ENCODE results near the gene LMF2.

The LMF2 gene

DNA sequence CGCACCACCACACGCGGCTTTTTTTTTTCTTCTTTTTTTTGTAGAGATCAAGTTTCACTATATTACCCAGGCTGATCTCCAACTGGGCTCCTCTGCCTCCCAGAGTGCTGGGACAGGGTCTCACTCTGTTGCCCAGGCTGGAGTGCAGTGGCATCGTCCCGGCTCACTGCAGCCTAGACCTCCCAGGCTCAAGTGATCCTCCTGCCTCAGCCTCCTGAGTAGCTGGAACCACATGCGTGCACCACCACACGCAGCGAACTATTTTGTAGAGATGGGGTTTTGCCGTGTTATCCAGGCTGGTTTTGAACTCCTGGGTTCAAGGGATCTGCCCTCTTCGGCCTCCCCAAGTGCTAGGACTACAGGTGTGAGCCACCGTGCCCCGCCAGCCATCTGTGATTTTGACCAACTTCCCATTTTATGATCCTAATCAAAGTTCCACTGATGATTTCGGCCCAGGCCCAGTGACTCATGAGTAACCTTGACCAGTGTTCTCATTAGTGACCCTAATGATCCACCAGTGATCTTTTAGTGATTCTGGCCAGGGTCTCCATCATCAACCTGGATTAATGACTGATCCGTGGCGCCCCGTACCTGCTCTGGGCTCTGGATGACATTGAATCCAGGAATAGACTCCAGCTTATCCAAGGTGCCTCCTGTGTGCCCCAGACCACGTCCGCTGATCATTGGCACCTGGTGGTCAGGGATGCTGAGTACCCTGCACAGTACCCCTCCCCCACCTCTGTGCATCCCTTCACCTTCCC, 20.6 kb upstream of the LMF2 start:
- H3K27ac ChIP-seq: no peak overlapping the region
- TF ChIP-seq, protein P1, sequence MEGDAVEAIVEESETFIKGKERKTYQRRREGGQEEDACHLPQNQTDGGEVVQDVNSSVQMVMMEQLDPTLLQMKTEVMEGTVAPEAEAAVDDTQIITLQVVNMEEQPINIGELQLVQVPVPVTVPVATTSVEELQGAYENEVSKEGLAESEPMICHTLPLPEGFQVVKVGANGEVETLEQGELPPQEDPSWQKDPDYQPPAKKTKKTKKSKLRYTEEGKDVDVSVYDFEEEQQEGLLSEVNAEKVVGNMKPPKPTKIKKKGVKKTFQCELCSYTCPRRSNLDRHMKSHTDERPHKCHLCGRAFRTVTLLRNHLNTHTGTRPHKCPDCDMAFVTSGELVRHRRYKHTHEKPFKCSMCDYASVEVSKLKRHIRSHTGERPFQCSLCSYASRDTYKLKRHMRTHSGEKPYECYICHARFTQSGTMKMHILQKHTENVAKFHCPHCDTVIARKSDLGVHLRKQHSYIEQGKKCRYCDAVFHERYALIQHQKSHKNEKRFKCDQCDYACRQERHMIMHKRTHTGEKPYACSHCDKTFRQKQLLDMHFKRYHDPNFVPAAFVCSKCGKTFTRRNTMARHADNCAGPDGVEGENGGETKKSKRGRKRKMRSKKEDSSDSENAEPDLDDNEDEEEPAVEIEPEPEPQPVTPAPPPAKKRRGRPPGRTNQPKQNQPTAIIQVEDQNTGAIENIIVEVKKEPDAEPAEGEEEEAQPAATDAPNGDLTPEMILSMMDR (conservative IDR thresholded peaks at IDR 0.05): no peak

DNA sequence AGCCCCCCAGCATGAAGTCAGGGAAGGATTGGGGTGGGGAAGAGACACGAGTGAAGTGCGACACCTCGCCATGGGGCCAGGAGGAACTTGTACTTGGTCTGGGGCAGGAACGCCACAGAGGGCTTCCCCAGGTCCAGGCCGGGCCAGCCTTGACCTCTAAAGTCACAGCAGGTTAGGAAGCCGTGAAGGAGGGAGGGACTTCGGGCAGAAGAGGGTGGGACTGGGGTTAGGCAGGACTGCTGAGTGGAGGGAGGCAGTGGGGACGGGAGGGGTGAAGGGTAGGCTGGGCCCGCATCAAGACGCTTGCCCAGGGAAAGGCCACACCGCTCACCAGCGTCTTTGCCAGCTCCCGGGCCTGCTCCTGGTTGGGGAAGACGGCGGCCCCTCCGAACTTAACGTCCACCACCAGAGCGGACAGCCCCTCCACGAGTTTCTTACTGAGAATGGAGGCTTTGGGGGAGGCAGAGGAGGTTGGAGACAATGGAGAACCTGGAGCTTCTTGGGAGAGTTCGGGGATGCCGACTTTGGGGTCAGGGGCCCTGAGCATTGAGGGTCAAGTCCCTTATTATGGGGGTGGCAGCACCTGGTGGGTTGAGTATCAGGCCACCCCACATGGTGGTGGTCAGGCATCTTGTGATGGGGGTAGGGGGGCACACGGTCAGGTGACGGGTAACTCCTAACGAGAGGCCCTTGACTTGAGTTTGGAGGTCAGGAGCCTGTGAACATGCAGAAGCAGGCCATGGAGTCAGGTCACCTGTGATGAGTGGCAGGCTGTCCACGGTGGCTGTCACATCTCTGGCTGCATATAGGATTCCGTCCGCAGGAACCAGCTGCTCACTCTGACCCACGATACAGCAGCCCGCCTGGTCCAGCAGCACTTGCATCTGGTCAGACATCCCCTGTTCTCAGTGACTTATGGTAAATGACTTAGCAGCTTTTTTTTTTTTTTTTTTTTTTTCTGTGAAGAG, 19.6 kb upstream of the LMF2 start:
- peak overlapping the region; percentile 91 for H3K27ac ChIP-seq
- TF ChIP-seq, protein P1 (conservative IDR thresholded peaks at IDR 0.05): no peak

DNA sequence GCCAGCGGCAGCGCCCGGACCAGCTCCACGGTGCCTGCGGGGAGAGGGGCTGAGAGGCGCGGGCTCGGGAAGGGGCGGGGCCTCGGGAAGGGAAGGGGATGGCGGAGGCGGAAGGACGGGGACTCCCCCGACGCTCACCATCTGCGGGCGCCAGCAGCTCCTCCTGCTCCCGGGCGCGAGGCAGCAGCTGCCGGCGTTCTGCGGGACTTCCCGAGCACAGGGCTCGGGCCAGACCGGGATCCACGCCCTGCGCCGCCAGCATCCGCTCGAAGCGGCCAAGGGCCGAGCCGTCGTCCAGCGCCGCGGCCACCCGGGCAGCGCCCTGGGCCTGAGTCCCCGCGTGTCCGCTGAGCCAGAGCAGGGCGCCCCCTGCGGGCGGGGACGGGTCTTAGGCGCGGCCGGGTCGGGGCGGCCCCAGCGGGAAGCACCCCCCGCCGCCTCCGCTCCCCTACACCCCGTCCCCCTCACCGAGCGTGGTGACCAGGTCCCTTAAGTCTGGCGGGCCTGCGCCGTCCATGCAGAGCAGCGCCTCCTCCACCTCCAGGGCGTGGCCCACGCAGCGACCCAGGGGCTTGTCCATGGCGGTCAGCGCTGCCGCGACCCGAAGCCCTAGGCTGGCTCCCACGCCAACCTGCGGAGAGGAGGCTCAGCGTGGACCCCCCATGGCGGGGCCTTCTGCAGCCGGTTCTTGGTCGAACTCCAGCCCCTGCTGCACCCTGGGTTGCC, 18.8 kb upstream of the LMF2 start:
- TF ChIP-seq, protein P1 (conservative IDR thresholded peaks at IDR 0.05): peak; percentile 70
- H3K27ac ChIP-seq: peak overlapping the region; percentile 91

DNA sequence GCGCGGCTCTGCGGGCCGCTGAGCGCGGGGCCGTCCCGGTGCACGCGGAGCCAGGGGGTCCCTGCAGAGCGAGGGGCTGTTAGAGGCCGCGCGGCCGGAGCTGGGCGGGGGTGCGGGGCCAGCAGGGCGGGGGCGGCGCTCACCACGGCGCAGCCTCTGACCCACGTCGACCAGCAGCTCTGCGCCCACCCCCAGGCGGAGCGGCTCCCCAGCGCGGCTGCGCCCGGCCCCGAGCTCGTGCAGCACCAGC, 18.3 kb upstream of the LMF2 start:
- TF ChIP-seq, protein P1 (conservative IDR thresholded peaks at IDR 0.05): no peak; the same call in 1 of the 2 replicates
- peak overlapping the region; percentile 91 for H3K27ac ChIP-seq

DNA sequence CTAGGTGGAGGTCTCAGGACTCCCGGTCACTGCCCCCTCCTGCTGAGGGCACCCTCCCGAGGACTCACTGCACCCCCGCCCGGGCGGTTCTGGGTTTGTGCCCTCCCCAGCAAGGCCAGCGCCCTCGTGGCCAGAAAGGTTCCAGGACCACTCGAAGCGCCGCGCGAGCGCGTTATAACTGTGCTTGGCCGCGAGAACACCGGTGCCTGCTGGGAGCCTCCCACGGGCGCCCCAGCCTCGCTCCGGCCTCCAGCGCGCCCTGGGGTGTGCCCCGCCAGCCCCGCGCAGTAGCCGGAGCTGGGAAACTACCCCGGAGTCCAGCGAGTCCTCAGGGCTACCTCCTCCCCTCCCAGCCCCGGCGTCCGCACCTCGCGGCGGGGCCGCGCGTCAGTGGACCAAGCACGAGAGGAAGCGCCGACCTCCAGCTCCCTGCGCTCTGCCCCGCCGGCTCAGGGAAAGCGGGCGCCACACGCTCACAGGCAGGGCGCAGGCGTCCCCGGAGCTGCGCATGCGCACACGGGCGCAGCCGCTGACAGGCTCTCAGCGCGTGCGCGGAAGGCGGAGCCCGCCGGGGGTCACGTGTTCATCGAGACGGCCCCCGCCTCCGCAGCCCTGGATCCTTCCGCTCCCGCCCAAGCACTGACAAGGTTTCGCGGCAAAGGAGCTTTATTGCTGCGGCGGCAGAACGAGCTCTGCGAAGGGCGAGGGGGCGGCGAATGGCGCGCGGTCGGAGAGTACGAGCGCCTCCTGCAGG, 17.8 kb upstream of the LMF2 start, which contains the start of gene SCO2:
Gene SCO2, minus strand, starts transcription at position 495 of the 754 bp plus-strand sequence. CDS start 1,187 bp downstream, outside the sequence.
- TF ChIP-seq, protein P1 (conservative IDR thresholded peaks at IDR 0.05): no peak
- H3K27ac ChIP-seq: peak within 1 kb of the TSS; percentile 91

DNA sequence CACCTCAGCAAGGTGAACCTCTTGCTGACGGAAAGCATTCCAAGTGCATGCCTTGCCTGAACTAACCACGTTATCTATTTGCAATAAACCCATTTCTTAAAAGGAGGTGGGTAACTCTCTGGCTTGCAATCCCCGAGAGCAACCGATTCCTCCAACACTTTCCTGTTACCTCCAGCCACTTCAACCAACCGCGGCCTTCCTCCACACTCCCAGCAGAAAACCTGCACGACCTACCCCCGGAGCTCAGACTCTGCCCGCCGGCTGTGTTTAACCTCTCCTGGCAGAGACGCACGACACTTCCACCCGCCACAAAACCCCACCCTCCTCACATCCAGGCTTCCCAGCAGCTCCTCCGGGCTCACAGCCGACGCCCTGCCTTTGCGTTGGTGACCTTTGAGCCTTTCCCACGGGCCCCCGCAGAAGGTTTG, 17.2 kb upstream of the LMF2 start:
- TF ChIP-seq, protein P1 (conservative IDR thresholded peaks at IDR 0.05): no peak
- peak overlapping the region; percentile 91 for H3K27ac ChIP-seq
